Keratinocyte (primary cell): ENCODE measurements around the gene BCL2L11. TPM values are rescaled to one million over a fixed set of nuclear protein-coding genes. Genes with fewer than 3 reads are reported as not detected.

Experiments
- DNase-seq: peaks from one replicate; pipeline ENCODE4 v3.0.0-alpha.2; 2011; ENCODE audit warnings: low read depth, missing footprints, low spot score
- FAIRE-seq: peaks from 2 replicates; lab custom pipeline; 2011; peaks lifted over from hg19 to GRCh38; lab: Jason Lieb, UNC
- H2AFZ ChIP-seq: 2 replicates; pipeline ENCODE4 v1.6.0; 2012; ENCODE audit warnings: low read length, control low read depth, inconsistent platforms; ENCODE audit not compliant: control insufficient read depth
- H3K27ac ChIP-seq: 2 replicates; pipeline ENCODE4 v1.5.1; 2011; ENCODE audit warnings: low read length; ENCODE audit not compliant: control insufficient read depth, insufficient read depth
- H3K27me3 ChIP-seq: 3 replicates; pipeline ENCODE4 v1.6.0; 2011; ENCODE audit warnings: low read length; ENCODE audit not compliant: control insufficient read depth, insufficient read depth; ENCODE audit errors: extremely low read depth
- H3K36me3 ChIP-seq, 2 experiments: 2 replicates in 1 of 2; 3 replicates in 1 of 2; pipeline ENCODE4 v1.5.1; 2011; ENCODE audit warnings: low read length in 2 of 2, mild to moderate bottlenecking in 1 of 2; ENCODE audit not compliant: control insufficient read depth in 2 of 2, insufficient read depth in 2 of 2; ENCODE audit errors: extremely low read depth in 1 of 2
- H3K4me1 ChIP-seq: 3 replicates; pipeline ENCODE4 v1.5.1; 2011; ENCODE audit warnings: low read length; ENCODE audit not compliant: control insufficient read depth, insufficient read depth; ENCODE audit errors: extremely low read depth
- H3K4me2 ChIP-seq: 3 replicates; pipeline ENCODE4 v1.6.0; 2011; ENCODE audit warnings: low read depth, low read length; ENCODE audit not compliant: control insufficient read depth, insufficient read depth; ENCODE audit errors: extremely low read depth
- H3K4me3 ChIP-seq, 3 experiments: fragments of 200-600 bp in 1 of 3; sonication (generic) in 1 of 3; 2 replicates in 2 of 3; 3 replicates in 1 of 3; pipeline ENCODE4 v1.5.1; 2011 to 2016; ENCODE audit warnings: low read length in 3 of 3, mild to moderate bottlenecking in 3 of 3, control low read depth in 2 of 3, inconsistent platforms in 1 of 3, low read depth in 1 of 3, mixed read lengths in 1 of 3, mixed run types in 1 of 3, moderate library complexity in 1 of 3; ENCODE audit not compliant: control insufficient read depth in 2 of 3, insufficient read depth in 2 of 3; ENCODE audit errors: extremely low read depth in 1 of 3
- H3K79me2 ChIP-seq: 2 replicates; pipeline ENCODE4 v1.6.0; 2012; ENCODE audit warnings: low read length; ENCODE audit not compliant: control insufficient read depth, insufficient read depth
- H3K9ac ChIP-seq: 3 replicates; pipeline ENCODE4 v1.6.0; 2011; ENCODE audit warnings: low read length; ENCODE audit not compliant: control insufficient read depth, insufficient read depth; ENCODE audit errors: extremely low read depth
- H3K9me1 ChIP-seq: 3 replicates; pipeline ENCODE4 v1.6.0; 2011; ENCODE audit warnings: low read length; ENCODE audit not compliant: control insufficient read depth, insufficient read depth; ENCODE audit errors: extremely low read depth
- H3K9me3 ChIP-seq: 2 replicates; pipeline ENCODE4 v1.5.1; 2012; ENCODE audit warnings: low read depth, low read length; ENCODE audit not compliant: control insufficient read depth
- H4K20me1 ChIP-seq: 3 replicates; pipeline ENCODE4 v1.6.0; 2011; ENCODE audit warnings: low read length; ENCODE audit not compliant: control insufficient read depth, insufficient read depth; ENCODE audit errors: extremely low read depth
- EZH2 ChIP-seq: IDR thresholded peaks from one replicate; pipeline ENCODE4 v1.6.1; 2012; ENCODE audit warnings: inconsistent platforms, mild to moderate bottlenecking, low read length, moderate library complexity
- dilution Hi-C: fragments of 300-500 bp; cut with MboI; formaldehyde crosslinking; loops from one replicate; pipeline ENCODE4 v1.7.0; 2020; ENCODE audit warnings: low sequenced_read_pairs; ENCODE audit not compliant: extremely low pct_ligation_motif_present
- polyA plus RNA-seq, 5 experiments: library from polyadenylated mRNA; depleted of rRNA in 3 of 5; stranded (reverse) in 3 of 5; stranded (forward) in 1 of 5; unstranded in 1 of 5; fragments of >200 nt; gene quantifications; 1 replicate in 1 of 5; 2 replicates in 3 of 5; 3 replicates in 1 of 5; pipeline versions ENCODE4 v1.2.1 to v1.2.3, GENCODE V29; 2011 to 2012; ENCODE audit warnings: missing spikeins in 2 of 5, low read depth in 1 of 5, low replicate concordance in 1 of 5
- TF ChIP-seq, protein P1 (sequence below), 3 experiments: IDR thresholded peaks in 1 of 3; conservative IDR thresholded peaks in 1 of 3; optimal IDR thresholded peaks in 1 of 3; 2 replicates in 2 of 3; 3 replicates in 1 of 3; pipeline versions ENCODE3 to v1.5.1; 2011; ENCODE audit warnings: low read length in 3 of 3, mild to moderate bottlenecking in 3 of 3, moderate library complexity in 2 of 3, control low read depth in 1 of 3, inconsistent platforms in 1 of 3; ENCODE audit not compliant: insufficient read depth in 2 of 3; ENCODE audit errors: extremely low read depth in 1 of 3

BCL2L11 gene
- polyA plus RNA-seq, 1 donor (not counting 4 experiments of a cell fraction or from before 2014, with no cell fraction given): 1.9 TPM

DNA sequence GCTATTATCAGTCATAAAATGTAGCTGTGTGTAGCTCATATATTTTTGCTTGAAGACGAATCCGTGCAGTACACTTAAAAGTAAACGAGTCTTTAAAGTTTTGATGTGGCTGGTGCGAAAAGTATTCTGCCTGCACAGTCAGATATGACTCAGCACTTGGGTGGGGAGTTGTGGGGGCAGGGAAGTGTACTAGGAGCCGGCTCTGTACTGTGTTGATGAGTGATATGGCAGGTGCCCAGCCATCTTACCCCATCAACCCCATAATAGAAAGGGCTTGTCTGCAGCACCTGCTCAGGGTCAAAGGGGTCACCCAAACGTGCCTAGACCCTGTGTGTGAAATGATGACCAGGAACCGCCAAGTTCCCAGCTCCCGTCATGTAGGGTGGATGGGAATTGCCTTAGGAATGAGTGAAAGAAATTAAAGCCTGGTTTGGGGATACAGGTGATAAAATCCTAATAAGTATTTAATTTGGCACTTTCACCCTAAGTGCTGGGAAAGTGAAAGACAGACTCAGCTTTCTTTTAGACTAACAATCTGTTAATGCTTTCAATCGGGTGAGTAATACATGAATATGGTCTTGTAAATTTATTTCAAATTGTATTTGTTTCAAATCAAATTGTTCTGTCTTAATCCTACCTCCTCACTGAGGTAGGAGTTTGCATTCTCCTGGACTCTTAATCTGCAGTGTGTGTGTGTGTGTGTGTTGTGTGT is 48.0 kb downstream of the BCL2L11 start:
- peaks cover 0 to 3% of the 10 kb centered on the region in 2 experiments for H3K36me3 ChIP-seq
- no peaks in the 10 kb centered on the region for H4K20me1 ChIP-seq
- dilution Hi-C loops: no loop called here
- no peaks in the 10 kb centered on the region for H3K27me3 ChIP-seq
- H3K9me1 ChIP-seq: no peaks in the 10 kb centered on the region
- no peaks in the 10 kb centered on the region for H3K9me3 ChIP-seq
- peaks cover 18% of the 10 kb centered on the region for H3K4me1 ChIP-seq
- no peak overlapping the region for H3K4me2 ChIP-seq
- no peak overlapping the region for H3K9ac ChIP-seq
- DNase-seq (no peak), FAIRE-seq (peak; percentile 52)
- TF ChIP-seq EZH2: no peak
- TF ChIP-seq, protein P1, sequence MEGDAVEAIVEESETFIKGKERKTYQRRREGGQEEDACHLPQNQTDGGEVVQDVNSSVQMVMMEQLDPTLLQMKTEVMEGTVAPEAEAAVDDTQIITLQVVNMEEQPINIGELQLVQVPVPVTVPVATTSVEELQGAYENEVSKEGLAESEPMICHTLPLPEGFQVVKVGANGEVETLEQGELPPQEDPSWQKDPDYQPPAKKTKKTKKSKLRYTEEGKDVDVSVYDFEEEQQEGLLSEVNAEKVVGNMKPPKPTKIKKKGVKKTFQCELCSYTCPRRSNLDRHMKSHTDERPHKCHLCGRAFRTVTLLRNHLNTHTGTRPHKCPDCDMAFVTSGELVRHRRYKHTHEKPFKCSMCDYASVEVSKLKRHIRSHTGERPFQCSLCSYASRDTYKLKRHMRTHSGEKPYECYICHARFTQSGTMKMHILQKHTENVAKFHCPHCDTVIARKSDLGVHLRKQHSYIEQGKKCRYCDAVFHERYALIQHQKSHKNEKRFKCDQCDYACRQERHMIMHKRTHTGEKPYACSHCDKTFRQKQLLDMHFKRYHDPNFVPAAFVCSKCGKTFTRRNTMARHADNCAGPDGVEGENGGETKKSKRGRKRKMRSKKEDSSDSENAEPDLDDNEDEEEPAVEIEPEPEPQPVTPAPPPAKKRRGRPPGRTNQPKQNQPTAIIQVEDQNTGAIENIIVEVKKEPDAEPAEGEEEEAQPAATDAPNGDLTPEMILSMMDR (optimal IDR thresholded peaks at IDR 0.05 in 1 of 3, IDR thresholded peaks at IDR 0.05 in 1 of 3, conservative IDR thresholded peaks at IDR 0.05 in 1 of 3; ENCODE audit: extremely low read depth in 1 of 3, insufficient read depth in 2 of 3, low read length in 3 of 3): no peak
- H3K79me2 ChIP-seq: no peaks in the 10 kb centered on the region
- no peak overlapping the region for H3K27ac ChIP-seq
- no peak overlapping the region for H2AFZ ChIP-seq
- H3K4me3 ChIP-seq: no peak overlapping the region

DNA sequence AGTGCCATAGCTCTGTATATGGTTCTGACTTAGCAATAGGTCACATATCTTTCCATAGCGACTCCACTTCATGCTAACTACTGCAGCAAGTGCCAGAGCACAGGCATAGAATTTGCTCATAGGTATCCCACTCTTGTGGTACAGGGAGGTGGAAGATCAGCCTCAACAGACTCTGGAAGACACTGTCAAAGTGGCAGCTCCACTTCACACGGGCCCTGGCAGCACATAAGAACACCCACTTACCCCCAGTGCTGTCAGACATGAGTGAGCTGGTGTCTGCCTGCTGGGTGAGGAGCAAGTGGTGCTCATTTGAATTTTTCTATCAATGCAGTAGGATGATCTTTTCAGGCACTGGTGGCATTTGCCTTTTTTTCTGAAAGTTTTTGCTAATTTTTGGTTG is 48.6 kb downstream of the BCL2L11 start:
- no peak for TF ChIP-seq EZH2
- TF ChIP-seq, protein P1 (optimal IDR thresholded peaks at IDR 0.05 in 1 of 3, IDR thresholded peaks at IDR 0.05 in 1 of 3, conservative IDR thresholded peaks at IDR 0.05 in 1 of 3; ENCODE audit: extremely low read depth in 1 of 3, insufficient read depth in 2 of 3, low read length in 3 of 3): no peak

More for the DNA sequence above, 48.6 kb downstream of the BCL2L11 start:
- dilution Hi-C loops: no loop called here
- no peaks in the 10 kb centered on the region for H3K27me3 ChIP-seq
- no peaks in the 10 kb centered on the region for H3K36me3 ChIP-seq
- no peak overlapping the region for H2AFZ ChIP-seq
- H3K9ac ChIP-seq: no peak overlapping the region
- H3K4me2 ChIP-seq: no peak overlapping the region
- H3K9me3 ChIP-seq: no peaks in the 10 kb centered on the region
- FAIRE-seq (no peak), DNase-seq (no peak)
- H3K4me1 ChIP-seq: peaks cover 18% of the 10 kb centered on the region
- no peak overlapping the region for H3K27ac ChIP-seq
- H3K4me3 ChIP-seq: no peak overlapping the region
- no peaks in the 10 kb centered on the region for H4K20me1 ChIP-seq
- H3K79me2 ChIP-seq: no peaks in the 10 kb centered on the region
- H3K9me1 ChIP-seq: no peaks in the 10 kb centered on the region
